ENCODE data around the gene PSEN1.

The PSEN1 gene

DNA sequence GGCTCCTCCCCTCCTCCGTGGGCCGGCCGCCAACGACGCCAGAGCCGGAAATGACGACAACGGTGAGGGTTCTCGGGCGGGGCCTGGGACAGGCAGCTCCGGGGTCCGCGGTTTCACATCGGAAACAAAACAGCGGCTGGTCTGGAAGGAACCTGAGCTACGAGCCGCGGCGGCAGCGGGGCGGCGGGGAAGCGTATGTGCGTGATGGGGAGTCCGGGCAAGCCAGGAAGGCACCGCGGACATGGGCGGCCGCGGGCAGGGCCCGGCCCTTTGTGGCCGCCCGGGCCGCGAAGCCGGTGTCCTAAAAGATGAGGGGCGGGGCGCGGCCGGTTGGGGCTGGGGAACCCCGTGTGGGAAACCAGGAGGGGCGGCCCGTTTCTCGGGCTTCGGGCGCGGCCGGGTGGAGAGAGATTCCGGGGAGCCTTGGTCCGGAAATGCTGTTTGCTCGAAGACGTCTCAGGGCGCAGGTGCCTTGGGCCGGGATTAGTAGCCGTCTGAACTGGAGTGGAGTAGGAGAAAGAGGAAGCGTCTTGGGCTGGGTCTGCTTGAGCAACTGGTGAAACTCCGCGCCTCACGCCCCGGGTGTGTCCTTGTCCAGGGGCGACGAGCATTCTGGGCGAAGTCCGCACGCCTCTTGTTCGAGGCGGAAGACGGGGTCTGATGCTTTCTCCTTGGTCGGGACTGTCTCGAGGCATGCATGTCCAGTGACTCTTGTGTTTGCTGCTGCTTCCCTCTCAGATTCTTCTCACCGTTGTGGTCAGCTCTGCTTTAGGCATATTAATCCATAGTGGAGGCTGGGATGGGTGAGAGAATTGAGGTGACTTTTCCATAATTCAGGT is at the start of gene PSEN1:
Gene PSEN1 (plus strand): TSS at position 121 of the 839 bp plus-strand sequence. CDS start 11,513 bp downstream, outside the sequence.
- DNase-seq = peak; percentile 100

GRCh38 chr14:73091044-73091443 is 45.3 kb upstream of the PSEN1 start:
- no peak for DNase-seq

GRCh38 chr14:73097421-73097820 is 38.9 kb upstream of the PSEN1 start:
- DNase-seq = no peak

DNA sequence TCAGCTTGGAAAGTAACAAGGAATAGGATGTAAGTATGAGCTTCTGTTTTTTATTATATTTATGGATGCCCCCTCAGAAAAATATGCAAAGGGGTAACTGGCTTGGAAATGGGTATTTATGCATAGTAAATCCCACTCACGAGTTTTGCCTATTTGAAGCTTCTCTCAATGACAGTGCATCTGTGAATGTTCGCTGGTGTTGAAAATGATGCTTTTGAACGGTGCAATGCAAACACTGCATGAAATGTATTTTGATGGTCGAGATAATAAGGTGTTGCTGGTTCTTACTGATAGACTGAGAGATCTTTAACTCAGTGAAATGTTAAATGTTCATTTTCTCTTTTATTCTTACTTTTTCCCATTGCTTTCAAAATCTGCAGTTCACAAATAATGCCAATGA is 36.0 kb upstream of the PSEN1 start:
- DNase-seq = no peak

- DNase-seq = no peak
Measured at GRCh38 chr14:73102806-73103497, 33.4 kb upstream of the PSEN1 start.

DNA sequence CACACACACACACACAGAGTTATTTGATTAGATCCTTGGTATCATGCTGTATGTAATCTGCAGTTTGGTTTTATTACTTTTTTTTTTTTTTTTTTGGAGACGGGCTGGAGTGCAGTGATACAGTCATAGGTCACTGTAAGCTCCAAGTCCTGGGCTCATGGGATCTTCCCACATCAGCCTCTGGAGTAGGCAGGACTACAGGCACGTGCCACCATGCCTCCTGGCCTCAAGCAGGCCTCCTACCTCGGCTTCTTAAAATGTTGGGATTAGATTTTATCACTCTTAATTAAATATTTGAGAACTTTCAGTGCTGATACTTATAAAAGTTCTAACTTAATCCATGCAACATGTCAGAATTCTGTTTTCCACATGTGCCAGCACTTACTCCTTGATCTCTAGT is 31.3 kb upstream of the PSEN1 start:
- no peak for DNase-seq

GRCh38 chr14:73105727-73106126 is 30.6 kb upstream of the PSEN1 start:
- DNase-seq = no peak

- DNase-seq = no peak
Measured at GRCh38 chr14:73116079-73116665, 20.1 kb upstream of the PSEN1 start.

DNA sequence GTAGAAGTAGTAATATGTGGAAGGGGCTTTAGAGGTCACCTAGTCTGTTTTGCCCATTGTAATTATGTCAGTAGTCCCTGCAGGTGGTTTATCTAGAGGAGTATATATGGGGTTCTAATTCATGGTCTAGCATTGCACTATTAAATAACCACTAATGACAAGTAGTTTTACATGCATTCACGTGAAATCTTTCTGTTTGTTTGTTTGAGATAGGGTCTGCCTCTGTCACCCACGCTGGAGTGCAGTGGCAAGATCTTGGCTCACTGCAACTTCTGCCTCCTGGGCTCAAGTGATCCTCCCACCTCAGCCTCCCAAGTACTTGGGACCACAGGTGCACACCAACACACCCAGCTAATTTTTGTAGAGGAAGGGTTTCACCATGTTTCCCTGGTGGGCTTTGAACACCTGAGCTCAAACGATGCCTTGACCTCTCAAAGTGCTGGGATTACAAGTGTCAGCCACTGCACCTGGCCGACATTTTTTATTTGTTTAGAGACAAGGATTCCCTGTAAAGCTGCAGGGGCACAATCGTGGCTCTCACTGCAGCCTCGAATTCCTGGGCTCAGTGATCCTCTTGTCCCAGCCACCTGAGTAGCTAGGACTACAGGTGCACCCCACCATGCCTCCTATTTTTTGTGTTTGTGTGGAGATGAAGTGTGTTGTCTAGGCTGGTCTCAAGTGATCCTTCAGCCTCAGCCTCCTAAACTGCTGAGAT is 12.0 kb upstream of the PSEN1 start:
- DNase-seq = no peak

DNA sequence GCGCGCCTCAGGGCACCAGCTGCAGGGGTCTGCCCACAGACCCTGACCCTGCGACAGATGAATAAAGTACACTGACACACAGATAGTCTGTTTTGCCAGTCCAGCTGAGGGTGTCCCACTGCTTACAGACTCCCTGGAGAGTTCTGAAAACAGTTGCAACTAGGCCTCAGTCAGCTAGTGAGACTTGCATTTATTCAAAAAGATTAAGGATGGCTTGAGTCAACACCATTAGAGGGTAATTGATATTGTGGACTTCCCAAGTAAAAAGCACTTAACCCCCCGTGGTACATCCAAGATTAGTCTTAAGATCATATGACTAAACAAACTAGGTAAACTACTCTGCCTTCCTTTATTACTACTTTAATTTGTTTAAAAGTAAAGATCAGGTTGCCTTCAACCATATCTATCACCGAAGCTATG is 11.1 kb upstream of the PSEN1 start:
- DNase-seq = no peak

GRCh38 chr14:73125746-73126145 is 10.6 kb upstream of the PSEN1 start:
- no peak for DNase-seq

DNA sequence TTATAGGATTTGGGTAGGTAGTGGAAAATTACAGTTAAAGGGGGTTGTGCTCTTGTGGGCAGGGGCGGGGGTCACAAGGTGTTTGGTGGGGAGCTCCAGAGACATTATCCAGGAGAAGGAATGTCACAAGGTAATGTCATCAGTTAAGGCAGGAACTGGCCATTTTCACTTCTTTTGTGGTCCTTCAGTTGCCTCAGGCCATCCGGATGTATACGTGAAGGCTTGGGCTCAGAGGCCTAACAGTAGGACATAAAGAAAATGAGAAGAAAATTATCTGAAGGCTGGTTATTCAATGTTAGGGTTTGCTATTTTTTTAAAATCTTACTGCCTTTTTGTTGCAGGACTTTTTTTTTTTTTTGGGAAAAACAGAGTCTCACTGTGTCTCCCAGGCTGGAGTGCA is 2.5 kb upstream of the PSEN1 start:
- no peak for DNase-seq

GRCh38 chr14:73136085-73136386 is 271 bp upstream of the PSEN1 start:
- DNase-seq = no peak

GRCh38 chr14:73140811-73141323 is 4.6 kb downstream of the PSEN1 start:
- DNase-seq = no peak

DNA sequence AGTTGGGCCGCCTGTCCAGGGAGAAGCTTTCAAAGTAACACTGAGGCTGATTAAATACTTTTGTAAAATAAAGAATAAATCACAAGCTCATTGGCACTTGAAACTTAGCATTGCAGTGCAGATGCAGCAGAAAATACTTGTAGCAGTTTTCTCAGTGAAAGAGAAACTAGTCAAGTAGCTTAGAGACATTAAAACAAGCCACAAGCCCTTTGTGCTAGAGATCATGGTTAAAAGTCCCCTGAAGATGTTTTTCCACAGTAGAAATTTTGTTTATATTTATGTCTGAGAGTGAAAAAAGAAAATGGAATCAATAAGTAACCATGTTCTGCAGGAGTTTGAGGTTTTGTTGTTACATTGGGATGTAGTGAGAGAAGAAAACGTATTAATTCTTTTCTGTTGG is 5.9 kb downstream of the PSEN1 start:
- DNase-seq = no peak

DNA sequence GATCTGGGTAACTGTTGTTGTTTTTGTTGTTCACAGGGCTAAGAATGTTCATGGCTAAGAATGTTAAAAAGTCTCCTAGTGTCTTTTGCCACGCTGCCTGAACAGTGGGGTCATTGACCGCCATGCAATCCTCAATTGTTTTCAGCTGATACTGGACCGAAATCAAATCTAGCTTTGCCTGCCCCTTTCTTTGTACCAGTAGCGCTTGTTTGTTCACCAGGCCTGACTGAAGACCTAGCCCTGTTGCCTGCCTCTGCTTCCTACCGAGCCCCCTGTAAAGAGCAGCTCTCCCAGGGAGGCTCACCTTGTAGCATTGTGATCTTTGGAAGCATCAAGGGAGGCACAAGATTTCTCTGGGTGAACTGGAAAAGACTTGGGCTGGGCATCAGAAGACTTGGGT is 6.7 kb downstream of the PSEN1 start:
- DNase-seq = no peak

- no peak for DNase-seq
Measured at GRCh38 chr14:73143617-73144016, 7.3 kb downstream of the PSEN1 start.

GRCh38 chr14:73145371-73145770 is 9.1 kb downstream of the PSEN1 start:
- DNase-seq = no peak

DNA sequence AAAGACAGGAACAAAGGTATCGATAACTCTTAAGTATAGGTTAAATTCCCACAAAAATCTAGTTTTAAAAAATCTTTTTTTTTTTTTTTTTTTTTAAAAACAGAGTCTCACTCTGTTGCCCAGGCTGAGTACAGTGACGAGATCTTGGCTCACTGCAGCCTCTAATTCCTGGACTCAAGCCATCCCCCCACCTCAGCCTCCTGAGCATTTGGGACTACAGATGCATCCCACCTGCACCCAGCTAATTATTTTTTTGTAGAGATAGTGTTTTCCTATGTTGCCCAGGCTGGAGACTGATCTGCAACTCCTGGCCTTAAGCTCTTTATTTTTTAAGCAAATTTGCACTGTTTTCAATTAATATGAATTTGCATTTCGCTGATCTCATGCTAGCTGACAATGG is 9.8 kb downstream of the PSEN1 start:
- DNase-seq = no peak

- DNase-seq = no peak
Measured at GRCh38 chr14:73149753-73150152, 13.4 kb downstream of the PSEN1 start.

- no peak for DNase-seq
Measured at GRCh38 chr14:73153272-73153671, 17.0 kb downstream of the PSEN1 start.

- DNase-seq = no peak
Measured at GRCh38 chr14:73162251-73162650, 25.9 kb downstream of the PSEN1 start.

DNA sequence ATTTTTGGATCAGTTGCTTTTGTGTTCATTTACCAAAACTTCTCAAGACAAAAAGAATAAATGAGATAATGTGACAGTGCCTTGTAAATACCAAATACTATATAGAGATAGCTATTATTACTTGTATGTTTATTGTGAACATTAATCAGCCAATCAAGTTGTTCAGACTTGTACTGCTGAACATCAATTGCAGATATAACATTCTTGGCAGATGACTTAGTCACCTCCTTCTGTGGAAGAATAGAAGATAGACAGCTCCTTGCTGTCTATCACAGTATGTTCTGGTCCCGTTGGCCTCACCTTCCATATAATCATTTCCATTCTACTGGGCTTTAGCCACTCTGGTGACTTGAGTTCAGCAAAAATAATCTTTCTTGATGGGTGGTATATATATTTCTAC is 30.1 kb downstream of the PSEN1 start:
- no peak for DNase-seq

Measured in activated T-cell treated with anti-CD3 and anti-CD28 coated beads, Interleukin-2, amount 50 U/mL, for 1 hour (primary cell).